A549 (cell line): Measurements from ENCODE around the gene SREBF1. TPM values are rescaled to one million over a fixed set of nuclear protein-coding genes. Genes with fewer than 3 reads are reported as not detected.
A peak's percentile ranks its signal among the peaks of the same experiment; 100 is the strongest.

ENCODE experiments used
- ATAC-seq, 2 experiments: fragments of 200-7000 bp in 1 of 2; fragments of >200 bp in 1 of 2; cut with Nextera tagmentation in 1 of 2; cut with Tn5 transposase in 1 of 2; 3 replicates each; pipeline versions ENCODE4 v1.8.0 to v1.9.1; 2018 to 2020; ENCODE audit warnings: mild to moderate bottlenecking in 1 of 2, moderate library complexity in 1 of 2
- CTCF ChIA-PET: fragments of 300-600 bp; sonication (Branson Sonifier 250); formaldehyde crosslinking; extraction: SDS; loops from one replicate; lab custom pipeline; 2021; ENCODE audit warnings: antibody characterized with exemption, inconsistent platforms; lab: Yijun Ruan, JAX
- POLR2A ChIA-PET: fragments of 350-600 bp; formaldehyde crosslinking; extraction: SDS; loops from one replicate; lab custom pipeline; 2021; ENCODE audit warnings: antibody characterized with exemption, inconsistent platforms; lab: Yijun Ruan, JAX
- DNase-seq, 2 experiments: peaks; one replicate each; pipeline versions ENCODE4 v3.0.0 to v3.0.0-alpha.2; 2011 to 2016; ENCODE audit warnings: low read depth in 1 of 2, low spot score in 1 of 2
- FAIRE-seq: peaks from 2 replicates; lab custom pipeline; 2011; peaks lifted over from hg19 to GRCh38; lab: Jason Lieb, UNC
- H3K27ac ChIP-seq, 2 experiments: fragments of >200 bp; sonication (Bioruptor Twin); formaldehyde crosslinking; 3 replicates each; pipeline ENCODE4 v1.5.1; 2016 to 2017
- H3K4me1 ChIP-seq: fragments of >200 bp; sonication (Bioruptor Twin); formaldehyde crosslinking; 3 replicates; pipeline ENCODE4 v1.6.1; 2016
- H3K4me2 ChIP-seq: fragments of >200 bp; sonication (Bioruptor Twin); formaldehyde crosslinking; 3 replicates; pipeline ENCODE4 v1.6.1; 2016
- H3K4me3 ChIP-seq: fragments of >200 bp; sonication (Bioruptor Twin); formaldehyde crosslinking; 3 replicates; pipeline ENCODE4 v1.5.1; 2016
- H3K9me3 ChIP-seq: fragments of >200 bp; sonication (Bioruptor Twin); formaldehyde crosslinking; 3 replicates; pipeline ENCODE4 v1.6.1; 2016
- CEBPB ChIP-seq, 2 experiments: fragments of >200 bp in 1 of 2; sonication (Bioruptor Twin) in 1 of 2; formaldehyde crosslinking in 1 of 2; IDR thresholded peaks; 2 replicates each; pipeline ENCODE4 v1.6.1; 2012 to 2016
- CHD2 ChIP-seq: fragments of 150-350 bp; IDR thresholded peaks from 2 replicates; pipeline ENCODE4 v1.6.1; 2014; ENCODE audit warnings: low read length; ENCODE audit not compliant: partially characterized antibody
- CHD4 ChIP-seq: fragments of 200-600 bp; sonication (generic); IDR thresholded peaks from 2 replicates; pipeline ENCODE4 v1.6.1; 2016; ENCODE audit warnings: antibody characterized with exemption, mild to moderate bottlenecking, borderline replicate concordance
- EHMT2 ChIP-seq: fragments of 200-600 bp; sonication (generic); IDR thresholded peaks from 2 replicates; pipeline ENCODE4 v1.6.1; 2016; ENCODE audit warnings: antibody characterized with exemption, low read depth, mild to moderate bottlenecking, moderate library complexity
- FOSB ChIP-seq: fragments of 250-450 bp; sonication (Bioruptor Pico); IDR thresholded peaks from 2 replicates; pipeline ENCODE4 v1.5.0; 2020; ENCODE audit warnings: mild to moderate bottlenecking, moderate library complexity
- FOSL2 ChIP-seq, 2 experiments: fragments of 450-650 bp in 1 of 2; fragments of >200 bp in 1 of 2; sonication (Bioruptor Twin) in 1 of 2; formaldehyde crosslinking; IDR thresholded peaks; 2 replicates each; pipeline versions ENCODE4 v1.5.0 to v1.6.1; 2016 to 2020; ENCODE audit warnings: mild to moderate bottlenecking in 1 of 2, moderate library complexity in 1 of 2
- HEYL ChIP-seq: fragments of 250-450 bp; sonication (Bioruptor Pico); IDR thresholded peaks from 2 replicates; pipeline ENCODE4 v1.8.0; 2021; ENCODE audit warnings: mild to moderate bottlenecking, moderate library complexity
- HOXA7 ChIP-seq: fragments of 250-450 bp; sonication (Bioruptor Pico); IDR thresholded peaks from 2 replicates; pipeline ENCODE4 v1.5.0; 2020; ENCODE audit warnings: mild to moderate bottlenecking, moderate library complexity
- HOXB13 ChIP-seq: fragments of 250-450 bp; sonication (Bioruptor Pico); IDR thresholded peaks from 2 replicates; pipeline ENCODE4 v1.5.0; 2020; ENCODE audit warnings: low read depth, mild to moderate bottlenecking, moderate library complexity
- KDM1A ChIP-seq: fragments of 200-600 bp; sonication (generic); IDR thresholded peaks from 2 replicates; pipeline ENCODE4 v1.6.1; 2016; ENCODE audit warnings: low read depth, mild to moderate bottlenecking
- KDM5A ChIP-seq: fragments of 200-600 bp; sonication (generic); IDR thresholded peaks from 2 replicates; pipeline ENCODE4 v1.6.1; 2016; ENCODE audit warnings: antibody characterized with exemption, mild to moderate bottlenecking
- MAZ ChIP-seq: fragments of 150-350 bp; IDR thresholded peaks from 2 replicates; pipeline ENCODE4 v1.6.1; 2014; ENCODE audit warnings: antibody characterized with exemption, low read depth, low read length, borderline replicate concordance
- NR3C1 ChIP-seq: fragments of >200 bp; sonication (Bioruptor Twin); formaldehyde crosslinking; IDR thresholded peaks from 3 replicates; pipeline ENCODE4 v1.6.1; 2017
- POLR2A ChIP-seq: IDR thresholded peaks from 2 replicates; pipeline ENCODE4 v1.6.1; 2012; ENCODE audit warnings: mild to moderate bottlenecking, low read length
- RNF2 ChIP-seq: fragments of 200-600 bp; sonication (generic); IDR thresholded peaks from 2 replicates; pipeline ENCODE4 v1.6.1; 2016; ENCODE audit warnings: low read depth, mild to moderate bottlenecking, antibody characterized with exemption, moderate library complexity, borderline replicate concordance
- TP53 ChIP-seq: fragments of 250-450 bp; sonication (Bioruptor Pico); IDR thresholded peaks from 2 replicates; pipeline ENCODE4 v1.5.0; 2021; ENCODE audit warnings: mild to moderate bottlenecking, moderate library complexity
- ZSCAN20 ChIP-seq: fragments of 250-450 bp; sonication (Bioruptor Pico); IDR thresholded peaks from 2 replicates; pipeline ENCODE4 v1.8.0; 2022; ENCODE audit warnings: mild to moderate bottlenecking, moderate library complexity
- WGBS: methylation state at CpG from one replicate; pipeline ENCODE4 v1.1.6; 2017; ENCODE audit errors: missing lambda C conversion rate; 5-methylcytosine and 5-hydroxymethylcytosine counted together
- polyA plus RNA-seq, 4 experiments: library from polyadenylated mRNA; depleted of rRNA in 3 of 4; stranded (reverse); fragments of >200 nt; fragmentation: RNase III in 1 of 4; extraction: RNeasy Plus Mini Kit Qiagen cat#74134 plus additional on column Dnase treatment in 1 of 4; gene quantifications; 2 replicates in 3 of 4; 3 replicates in 1 of 4; pipeline ENCODE4 v1.2.3, GENCODE V29; 2011 to 2017
- TF ChIP-seq, protein P1 (sequence below): IDR thresholded peaks from 2 replicates; pipeline ENCODE4 v1.6.1; 2012; ENCODE audit warnings: low read depth, borderline replicate concordance
- TF ChIP-seq, protein P2 (sequence below): fragments of 150-350 bp; IDR thresholded peaks from 2 replicates; pipeline ENCODE4 v1.6.1; 2014; ENCODE audit warnings: low read depth, mild to moderate bottlenecking, low read length
- TF ChIP-seq, protein P3 (sequence below): fragments of 250-450 bp; sonication (Bioruptor Pico); IDR thresholded peaks from 2 replicates; pipeline ENCODE4 v1.5.0; 2020; ENCODE audit warnings: low read depth, mild to moderate bottlenecking, moderate library complexity
- TF ChIP-seq, protein P4 (sequence below): fragments of >200 bp; sonication (Bioruptor Twin); formaldehyde crosslinking; IDR thresholded peaks from 3 replicates; pipeline ENCODE4 v1.5.1; 2016

SREBF1 gene
- polyA plus RNA-seq, 2 of the 4 experiments (the other 2 are of a cell fraction): 47.4 to 159 TPM

DNA sequence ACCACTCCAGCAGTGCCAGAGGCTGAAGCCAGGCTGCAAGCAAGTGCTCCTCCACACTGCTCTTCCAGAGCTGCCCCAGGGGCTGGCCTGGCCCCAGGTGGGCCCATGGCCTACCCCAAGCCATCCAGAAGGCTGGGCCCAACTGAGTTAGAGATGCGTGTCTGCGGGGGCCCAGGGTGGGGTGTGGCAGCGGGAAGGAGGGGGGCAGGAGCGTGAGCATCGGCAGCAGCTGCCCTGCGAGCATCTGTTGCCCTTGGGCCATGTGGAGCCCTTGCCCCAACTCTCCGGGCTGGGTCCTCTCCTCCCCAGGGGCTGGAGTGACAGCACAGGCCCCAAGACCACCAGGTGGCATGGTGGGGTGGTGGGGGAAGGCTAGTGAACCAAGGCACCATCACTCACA, 7.3 kb upstream of the SREBF1 start:
- Histone ChIP-seq H3K27ac (peak overlapping the region in 1 of 2 experiments; percentile 27; a peak in 2 of 6 replicates), H3K4me1 (peaks cover 29% of the 10 kb centered on the region), H3K4me3 (no peak overlapping the region), H3K9me3 (no peaks in the 10 kb centered on the region), H3K4me2 (no peak overlapping the region)
- no peak for FAIRE-seq
- DNase-seq: no peak
- POLR2A ChIA-PET: no interaction called here
- WGBS: 88% methylated on average over 7 of the region's 7 CpGs
- TF ChIP-seq KDM5A (no peak), NR3C1 (no peak), RNF2 (no peak)
- ATAC-seq: no peak
- CTCF ChIA-PET: interaction anchor here (0.6 to 35.9 kb wide), 5 partner anchors 11 to 201 kb away, joined by 3 to 859 read pairs (median 26); no protein-coding TSS in a partner anchor

DNA sequence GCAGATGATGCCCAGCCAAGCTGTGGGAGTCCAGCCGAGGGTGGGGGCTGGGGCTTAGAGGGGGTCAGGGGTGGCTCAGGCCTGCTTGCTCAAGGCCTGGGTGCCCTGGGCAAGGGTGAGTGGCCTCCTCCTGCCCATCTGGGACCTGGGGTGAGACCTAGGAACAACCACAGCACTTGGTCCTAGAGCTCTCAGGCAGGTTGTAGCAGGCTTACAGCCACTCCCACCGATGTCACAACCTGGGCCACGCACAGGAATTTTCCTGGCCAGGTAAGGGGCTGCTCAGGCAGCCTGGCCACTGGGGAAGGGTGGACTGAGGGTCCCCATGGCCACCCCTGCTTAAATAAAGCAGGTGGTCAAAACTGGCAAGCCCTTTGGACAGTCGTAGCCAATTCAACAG, 6.3 kb upstream of the SREBF1 start:
- ATAC-seq: no peak
- WGBS: 93% methylated on average over 4 of the region's 4 CpGs
- Histone ChIP-seq H3K4me1 (peaks cover 36% of the 10 kb centered on the region), H3K4me2 (no peak overlapping the region), H3K27ac (peak overlapping the region in 1 of 2 experiments; percentile 3; a peak in 1 of 6 replicates), H3K4me3 (no peak overlapping the region), H3K9me3 (no peaks in the 10 kb centered on the region)
- TF ChIP-seq CHD4: no peak
- TF ChIP-seq EHMT2: no peak
- TF ChIP-seq KDM1A: no peak
- TF ChIP-seq MAZ: no peak
- TF ChIP-seq POLR2A: no peak
- no peak for TF ChIP-seq RNF2
- no peak for TF ChIP-seq FOSB (CRISPR knock-in tag)
- TF ChIP-seq, protein P1, sequence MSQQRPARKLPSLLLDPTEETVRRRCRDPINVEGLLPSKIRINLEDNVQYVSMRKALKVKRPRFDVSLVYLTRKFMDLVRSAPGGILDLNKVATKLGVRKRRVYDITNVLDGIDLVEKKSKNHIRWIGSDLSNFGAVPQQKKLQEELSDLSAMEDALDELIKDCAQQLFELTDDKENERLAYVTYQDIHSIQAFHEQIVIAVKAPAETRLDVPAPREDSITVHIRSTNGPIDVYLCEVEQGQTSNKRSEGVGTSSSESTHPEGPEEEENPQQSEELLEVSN: no peak
- no peak for TF ChIP-seq TP53 (CRISPR knock-in tag)
- TF ChIP-seq, protein P2, sequence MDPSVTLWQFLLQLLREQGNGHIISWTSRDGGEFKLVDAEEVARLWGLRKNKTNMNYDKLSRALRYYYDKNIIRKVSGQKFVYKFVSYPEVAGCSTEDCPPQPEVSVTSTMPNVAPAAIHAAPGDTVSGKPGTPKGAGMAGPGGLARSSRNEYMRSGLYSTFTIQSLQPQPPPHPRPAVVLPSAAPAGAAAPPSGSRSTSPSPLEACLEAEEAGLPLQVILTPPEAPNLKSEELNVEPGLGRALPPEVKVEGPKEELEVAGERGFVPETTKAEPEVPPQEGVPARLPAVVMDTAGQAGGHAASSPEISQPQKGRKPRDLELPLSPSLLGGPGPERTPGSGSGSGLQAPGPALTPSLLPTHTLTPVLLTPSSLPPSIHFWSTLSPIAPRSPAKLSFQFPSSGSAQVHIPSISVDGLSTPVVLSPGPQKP: no peak
- TF ChIP-seq ZSCAN20 (CRISPR knock-in tag): no peak
- no peak for TF ChIP-seq HOXA7 (CRISPR knock-in tag)
- TF ChIP-seq CHD2: no peak
- no peak for TF ChIP-seq FOSL2 (IDR thresholded peaks at IDR 0.05)
- no peak for TF ChIP-seq FOSL2 (CRISPR knock-in tag; IDR thresholded peaks at IDR 0.05)
- no peak for TF ChIP-seq CEBPB (IDR thresholded peaks at IDR 0.05)
- TF ChIP-seq, protein P3, sequence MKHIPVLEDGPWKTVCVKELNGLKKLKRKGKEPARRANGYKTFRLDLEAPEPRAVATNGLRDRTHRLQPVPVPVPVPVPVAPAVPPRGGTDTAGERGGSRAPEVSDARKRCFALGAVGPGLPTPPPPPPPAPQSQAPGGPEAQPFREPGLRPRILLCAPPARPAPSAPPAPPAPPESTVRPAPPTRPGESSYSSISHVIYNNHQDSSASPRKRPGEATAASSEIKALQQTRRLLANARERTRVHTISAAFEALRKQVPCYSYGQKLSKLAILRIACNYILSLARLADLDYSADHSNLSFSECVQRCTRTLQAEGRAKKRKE (CRISPR knock-in tag): no peak
- TF ChIP-seq, protein P4, sequence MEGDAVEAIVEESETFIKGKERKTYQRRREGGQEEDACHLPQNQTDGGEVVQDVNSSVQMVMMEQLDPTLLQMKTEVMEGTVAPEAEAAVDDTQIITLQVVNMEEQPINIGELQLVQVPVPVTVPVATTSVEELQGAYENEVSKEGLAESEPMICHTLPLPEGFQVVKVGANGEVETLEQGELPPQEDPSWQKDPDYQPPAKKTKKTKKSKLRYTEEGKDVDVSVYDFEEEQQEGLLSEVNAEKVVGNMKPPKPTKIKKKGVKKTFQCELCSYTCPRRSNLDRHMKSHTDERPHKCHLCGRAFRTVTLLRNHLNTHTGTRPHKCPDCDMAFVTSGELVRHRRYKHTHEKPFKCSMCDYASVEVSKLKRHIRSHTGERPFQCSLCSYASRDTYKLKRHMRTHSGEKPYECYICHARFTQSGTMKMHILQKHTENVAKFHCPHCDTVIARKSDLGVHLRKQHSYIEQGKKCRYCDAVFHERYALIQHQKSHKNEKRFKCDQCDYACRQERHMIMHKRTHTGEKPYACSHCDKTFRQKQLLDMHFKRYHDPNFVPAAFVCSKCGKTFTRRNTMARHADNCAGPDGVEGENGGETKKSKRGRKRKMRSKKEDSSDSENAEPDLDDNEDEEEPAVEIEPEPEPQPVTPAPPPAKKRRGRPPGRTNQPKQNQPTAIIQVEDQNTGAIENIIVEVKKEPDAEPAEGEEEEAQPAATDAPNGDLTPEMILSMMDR: no peak
- no peak for TF ChIP-seq HEYL (CRISPR knock-in tag)
- TF ChIP-seq HOXB13: no peak
- POLR2A ChIA-PET: interaction anchor here (0.6 to 0.7 kb wide), 2 partner anchors 25 to 57 kb away, joined by 3 to 4 read pairs; no protein-coding TSS in a partner anchor
- no peak for FAIRE-seq
- no peak for DNase-seq
- CTCF ChIA-PET: interaction anchor here (1.3 to 35.9 kb wide), 5 partner anchors 12 to 163 kb away, joined by 4 to 859 read pairs (median 26); partner anchors contain the start of gene RAI1
